Ectodermal cell (in vitro differentiated cells): ENCODE measurements around the gene TYW3.
"Not testable (repeated sequence)": the region's sequence is repeated elsewhere in the genome, so short reads cannot be mapped to it uniquely, and the experiment has no call there.

Experiments
- H3K27ac ChIP-seq: 2 replicates; pipeline ENCODE4 v1.7.0; 2013; ENCODE audit warnings: mild to moderate bottlenecking, low read depth, low read length; ENCODE audit not compliant: insufficient read depth, poor library complexity, severe bottlenecking
- H3K27me3 ChIP-seq: 2 replicates; pipeline ENCODE4 v1.7.0; 2013; ENCODE audit warnings: mild to moderate bottlenecking, low read length; ENCODE audit not compliant: insufficient read depth, control insufficient read depth, poor library complexity, severe bottlenecking
- H3K36me3 ChIP-seq: one replicate; pipeline ENCODE4 v1.7.0; 2013; ENCODE audit warnings: low read length; ENCODE audit not compliant: control insufficient read depth, insufficient read depth
- H3K4me1 ChIP-seq: one replicate; pipeline ENCODE4 v1.7.0; 2013; ENCODE audit warnings: low read length; ENCODE audit not compliant: control insufficient read depth, insufficient read depth
- H3K4me3 ChIP-seq: 2 replicates; pipeline ENCODE4 v1.7.0; 2013; ENCODE audit warnings: low read depth, low read length, control low read depth; ENCODE audit not compliant: insufficient read depth
- H3K9me3 ChIP-seq: 2 replicates; pipeline ENCODE4 v1.7.0; 2013; ENCODE audit warnings: mild to moderate bottlenecking, low read length, moderate library complexity; ENCODE audit not compliant: control insufficient read depth
- WGBS, 2 experiments: methylation state at CpG; one replicate each; pipeline ENCODE4 v1.1.7; 2013; ENCODE audit warnings: missing lambda C conversion rate in 2 of 2; 5-methylcytosine and 5-hydroxymethylcytosine counted together

TYW3 gene

GRCh38 chr1:74729741-74730478 is 3.0 kb upstream of the TYW3 start:
- WGBS, 2 experiments, result 87 to 93% methylated on average over 3 to 6 of the region's 6 CpGs
- no peaks in the 10 kb centered on the region for H3K4me1 ChIP-seq
- no peaks in the 10 kb centered on the region for H3K9me3 ChIP-seq
- H3K4me3 ChIP-seq, result no peak overlapping the region
- H3K27ac ChIP-seq, result no peak overlapping the region
- H3K27me3 ChIP-seq, result no peaks in the 10 kb centered on the region
- H3K36me3 ChIP-seq, result peaks cover 3% of the 10 kb centered on the region

GRCh38 chr1:74731399-74732052 is 1.4 kb upstream of the TYW3 start:
- Histone ChIP-seq H3K9me3 (no peaks in the 10 kb centered on the region), H3K27me3 (no peaks in the 10 kb centered on the region), H3K4me3 (no peak overlapping the region), H3K27ac (peak overlapping the region; percentile 29), H3K4me1 (no peaks in the 10 kb centered on the region), H3K36me3 (no peaks in the 10 kb centered on the region)
- 90 to 94% methylated on average over 10 to 11 of the region's 11 CpGs for WGBS, 2 experiments

GRCh38 chr1:74732071-74732946 is 643 bp upstream of the TYW3 start:
- not testable (repeated sequence) for H3K27me3 ChIP-seq, H3K4me1 ChIP-seq, H3K9me3 ChIP-seq, H3K36me3 ChIP-seq
- peak overlapping the region; percentile 63 for H3K4me3 ChIP-seq
- 43% methylated on average over 12 to 15 of the region's 17 CpGs for WGBS, 2 experiments
- H3K27ac ChIP-seq, result peak overlapping the region; percentile 95

GRCh38 chr1:74733604-74734484 is 892 bp downstream of the TYW3 start:
- Histone ChIP-seq H3K9me3 (no peaks in the 10 kb centered on the region), H3K27me3 (no peaks in the 10 kb centered on the region), H3K4me1 (no peaks in the 10 kb centered on the region), H3K36me3 (peaks cover 16% of the 10 kb centered on the region), H3K4me3 (peak overlapping the region; percentile 63), H3K27ac (peak overlapping the region; percentile 95)
- 57 to 63% methylated on average over 7 to 11 of the region's 11 CpGs for WGBS, 2 experiments

GRCh38 chr1:74737333-74737732 is 4.4 kb downstream of the TYW3 start:
- H3K27me3 ChIP-seq, result no peaks in the 10 kb centered on the region
- WGBS, 2 experiments, result 73 to 78% methylated on average over 4 of the region's 4 CpGs
- H3K4me3 ChIP-seq, result no peak overlapping the region
- no peaks in the 10 kb centered on the region for H3K9me3 ChIP-seq
- no peak overlapping the region for H3K27ac ChIP-seq
- no peaks in the 10 kb centered on the region for H3K4me1 ChIP-seq
- peaks cover 25% of the 10 kb centered on the region for H3K36me3 ChIP-seq

- not testable (repeated sequence) for H3K4me3 ChIP-seq, H3K4me1 ChIP-seq, H3K9me3 ChIP-seq, H3K27ac ChIP-seq, H3K27me3 ChIP-seq
- 85 to 89% methylated on average over 13 of the region's 13 CpGs for WGBS, 2 experiments
- peaks cover 25% of the 10 kb centered on the region for H3K36me3 ChIP-seq
Measured at GRCh38 chr1:74740307-74740980, 7.5 kb downstream of the TYW3 start.

- H3K36me3 ChIP-seq, result peaks cover 12% of the 10 kb centered on the region
- not testable (repeated sequence) for H3K27ac ChIP-seq
- WGBS, 2 experiments, result 92 to 94% methylated on average over 6 of the region's 6 CpGs
Measured at GRCh38 chr1:74745247-74745646, 12.3 kb downstream of the TYW3 start.

GRCh38 chr1:74748960-74749359 is 16.0 kb downstream of the TYW3 start:
- Histone ChIP-seq H3K4me3 (no peak overlapping the region), H3K36me3 (peaks cover 12% of the 10 kb centered on the region), H3K9me3 (no peaks in the 10 kb centered on the region), H3K4me1 (no peaks in the 10 kb centered on the region), H3K27ac (no peak overlapping the region), H3K27me3 (no peaks in the 10 kb centered on the region)
- WGBS, 2 experiments, result 94 to 100% methylated on average over 1 of the region's 1 CpG

More at GRCh38 chr1:74745247-74745646, 12.3 kb downstream of the TYW3 start:
- not testable (repeated sequence) for H3K9me3 ChIP-seq, H3K4me1 ChIP-seq, H3K27me3 ChIP-seq, H3K4me3 ChIP-seq

- H3K36me3 ChIP-seq, result peaks cover 34% of the 10 kb centered on the region
- H3K4me1 ChIP-seq, result no peaks in the 10 kb centered on the region
- 60 to 75% methylated on average over 2 of the region's 2 CpGs for WGBS, 2 experiments
- no peaks in the 10 kb centered on the region for H3K9me3 ChIP-seq
- H3K4me3 ChIP-seq, result no peak overlapping the region
- H3K27ac ChIP-seq, result no peak overlapping the region
- H3K27me3 ChIP-seq, result no peaks in the 10 kb centered on the region
Measured at GRCh38 chr1:74753104-74753503, 20.2 kb downstream of the TYW3 start.
